HepG2 (cell line): Measurements from ENCODE around the gene MYH7. TPM values are rescaled to one million over a fixed set of nuclear protein-coding genes. Genes with fewer than 3 reads are reported as not detected.
"Not testable (repeated sequence)": the region's sequence is repeated elsewhere in the genome, so short reads cannot be mapped to it uniquely, and the experiment has no call there.

Experiments used
- ATAC-seq: fragments of 200-7000 bp; cut with Tn5 transposase; 3 replicates; pipeline ENCODE4 v1.9.1; 2020; ENCODE audit warnings: mild to moderate bottlenecking, moderate library complexity
- BruUV-seq: library from RNA; stranded (reverse); fragments of 400-500 nt; replicated peaks from 2 replicates; lab custom pipeline; 2021; lab: Mats Ljungman, UMichigan
- CTCF ChIA-PET: fragments of 300-600 bp; formaldehyde crosslinking; extraction: SDS; loops from one replicate; lab custom pipeline; 2021; ENCODE audit warnings: low total read pairs, inconsistent platforms, low intra/inter-chr PET ratio; lab: Yijun Ruan, JAX
- POLR2A ChIA-PET: fragments of 350-600 bp; sonication (Branson Sonifier 250); formaldehyde crosslinking; loops from one replicate; lab custom pipeline; 2020; ENCODE audit warnings: antibody characterized with exemption, inconsistent platforms; lab: Yijun Ruan, JAX
- DNase-seq: peaks from one replicate; pipeline ENCODE4 v3.0.0-alpha.2; 2015; ENCODE audit warnings: low spot score
- FAIRE-seq: peaks from 3 replicates; lab custom pipeline; 2011; peaks lifted over from hg19 to GRCh38; lab: Jason Lieb, UNC
- H2AFZ ChIP-seq: one replicate; pipeline ENCODE4 v1.6.1; 2011; ENCODE audit warnings: low read length, inconsistent platforms
- H3K27ac ChIP-seq: fragments of 300-600 bp; 3 replicates; pipeline ENCODE4 v1.8.0; 2011; ENCODE audit warnings: mixed run types, mild to moderate bottlenecking, mixed read lengths, low read length, inconsistent platforms; ENCODE audit not compliant: insufficient read depth; ENCODE audit errors: extremely low read length
- H3K27me3 ChIP-seq, 2 experiments: fragments of 200-600 bp in 1 of 2; 2 replicates in 1 of 2; 3 replicates in 1 of 2; pipeline versions ENCODE4 v1.6.0 to v1.8.0; 2011; ENCODE audit warnings: low read length in 2 of 2, mild to moderate bottlenecking in 2 of 2, moderate library complexity in 2 of 2, inconsistent platforms in 1 of 2; ENCODE audit not compliant: insufficient read depth in 2 of 2, control insufficient read depth in 1 of 2
- H3K36me3 ChIP-seq, 2 experiments: fragments of 200-600 bp in 1 of 2; replicated peaks in 1 of 2; 2 replicates in 1 of 2; 3 replicates in 1 of 2; pipeline versions ENCODE4 v1.5.1 to v1.8.0; 2011; ENCODE audit warnings: low read length in 2 of 2, inconsistent platforms in 1 of 2; ENCODE audit not compliant: insufficient read depth in 2 of 2, control insufficient read depth in 1 of 2
- H3K4me1 ChIP-seq: 2 replicates; pipeline ENCODE4 v1.5.1; 2012; ENCODE audit warnings: low read length, inconsistent platforms; ENCODE audit not compliant: insufficient read depth
- H3K4me2 ChIP-seq: 2 replicates; pipeline ENCODE4 v1.6.0; 2011; ENCODE audit warnings: low read depth, low read length, inconsistent platforms
- H3K4me3 ChIP-seq, 3 experiments: fragments of 200-600 bp in 1 of 3; sonication (generic), shearing (Covaris generic) in 1 of 3; replicated peaks in 1 of 3; 2 replicates each; pipeline ENCODE4 v1.5.1; 2011 to 2016; ENCODE audit warnings: low read length in 3 of 3, inconsistent platforms in 2 of 3, low read depth in 2 of 3, mild to moderate bottlenecking in 2 of 3, control low read depth in 1 of 3, mixed read lengths in 1 of 3; ENCODE audit not compliant: insufficient read depth in 1 of 3
- H3K79me2 ChIP-seq: one replicate; pipeline ENCODE4 v1.6.1; 2011; ENCODE audit warnings: low read length, inconsistent platforms; ENCODE audit not compliant: insufficient read depth
- H3K9ac ChIP-seq: 2 replicates; pipeline ENCODE4 v1.6.0; 2011; ENCODE audit warnings: mild to moderate bottlenecking, low read depth, low read length, inconsistent platforms; ENCODE audit not compliant: insufficient read depth
- H3K9me3 ChIP-seq: 2 replicates; pipeline ENCODE4 v1.5.1; 2012; ENCODE audit warnings: mild to moderate bottlenecking, low read length
- H4K20me1 ChIP-seq: 2 replicates; pipeline ENCODE4 v1.6.0; 2011; ENCODE audit warnings: inconsistent platforms, mild to moderate bottlenecking, low read length, moderate library complexity; ENCODE audit not compliant: insufficient read depth
- CAMTA2 ChIP-seq: sonication (generic); formaldehyde crosslinking; IDR thresholded peaks from 2 replicates; pipeline ENCODE4 v1.4.0; 2020; ENCODE audit warnings: mild to moderate bottlenecking, missing genetic modification reagents, borderline replicate concordance
- CERS6 ChIP-seq: sonication (generic); formaldehyde crosslinking; IDR thresholded peaks from 2 replicates; pipeline ENCODE4 v1.5.0; 2020; ENCODE audit warnings: missing genetic modification reagents
- CTCF ChIP-seq: sonication (generic); formaldehyde crosslinking; IDR thresholded peaks from 2 replicates; pipeline ENCODE4 v1.5.0; 2020; ENCODE audit warnings: mild to moderate bottlenecking, missing genetic modification reagents, moderate library complexity
- MLXIP ChIP-seq: sonication (generic); formaldehyde crosslinking; IDR thresholded peaks from 2 replicates; pipeline ENCODE4 v1.9.0; 2021; ENCODE audit warnings: missing genetic modification reagents, borderline replicate concordance
- TCF12 ChIP-seq, 2 experiments: fragments of 450-650 bp in 1 of 2; sonication (generic) in 1 of 2; formaldehyde crosslinking in 1 of 2; IDR thresholded peaks; 2 replicates each; pipeline versions ENCODE4 v1.6.1 to v1.8.0; 2017 to 2022; ENCODE audit warnings: antibody characterized with exemption in 1 of 2, mild to moderate bottlenecking in 1 of 2, missing genetic modification reagents in 1 of 2, moderate library complexity in 1 of 2
- TEAD3 ChIP-seq: optimal IDR thresholded peaks from 2 replicates; pipeline ENCODE3; 2016; ENCODE audit warnings: borderline replicate concordance
- ZNF333 ChIP-seq: sonication (generic); formaldehyde crosslinking; IDR thresholded peaks from 2 replicates; pipeline ENCODE4 v1.4.0; 2020; ENCODE audit warnings: mild to moderate bottlenecking, missing genetic modification reagents, borderline replicate concordance
- ZNF574 ChIP-seq: sonication (generic); formaldehyde crosslinking; IDR thresholded peaks from 2 replicates; pipeline ENCODE4 v1.4.0; 2020; ENCODE audit warnings: missing genetic modification reagents
- ZNF776 ChIP-seq: sonication (generic); formaldehyde crosslinking; IDR thresholded peaks from 2 replicates; pipeline ENCODE4 v1.4.0; 2020; ENCODE audit warnings: mild to moderate bottlenecking, missing genetic modification reagents
- ZSCAN5A ChIP-seq: sonication (generic); formaldehyde crosslinking; IDR thresholded peaks from 2 replicates; pipeline ENCODE4 v1.8.0; 2022; ENCODE audit warnings: mild to moderate bottlenecking, missing genetic modification reagents, borderline replicate concordance
- WGBS: methylation state at CpG from one replicate; pipeline ENCODE4 v1.1.6; 2017; ENCODE audit warnings: low lambda C conversion rate; 5-methylcytosine and 5-hydroxymethylcytosine counted together
- in situ Hi-C: cut with HindIII; loops from 2 replicates; pipeline ENCODE4 v1.10.0; 2017; ENCODE audit warnings: low pct_unique_long_range_greater_than_20kb; ENCODE audit not compliant: extremely low pct_ligation_motif_present
- intact Hi-C: fragments of 100-400 bp; cut with micrococcal nuclease; formaldehyde crosslinking; loops from one replicate; pipeline ENCODE4 v1.10.0; 2022; ENCODE audit not compliant: unreplicated experiment
- polyA plus RNA-seq, 8 experiments: library from polyadenylated mRNA; depleted of rRNA in 3 of 8; stranded (reverse) in 7 of 8; unstranded in 1 of 8; fragments of >200 nt; fragmentation: Illumina TruSeq in 4 of 8; extraction: Trizol in 4 of 8; gene quantifications; 2 replicates each; pipeline versions ENCODE4 v1.2.1 to v1.2.3, GENCODE V29; 2011 to 2016; ENCODE audit warnings: low read depth in 4 of 8, missing spikeins in 1 of 8, mixed read lengths in 1 of 8; ENCODE audit not compliant: insufficient read depth in 1 of 8
- total RNA-seq, 5 experiments: library from RNA; depleted of rRNA; stranded (reverse); fragments of >200 nt; fragmentation: Illumina TruSeq; extraction: Trizol; gene quantifications; 2 replicates each; pipeline ENCODE4 v1.2.3, GENCODE V29; 2016; ENCODE audit warnings: low read depth in 1 of 5

The MYH7 gene
- total and polyA plus RNA-seq, 2 of the 13 experiments (the other 11 are each of a cell fraction or from before 2014, with no cell fraction given), result 0.04 TPM; not detected in 1

- 86% methylated on average over 11 of the region's 11 CpGs for whole genome bisulfite sequencing
- peak; percentile 62 for ATAC-seq
- FAIRE-seq; TF ChIP-seq TCF12 (IDR thresholded peaks at IDR 0.05): not testable (repeated sequence)
- TF ChIP-seq ZNF776 (CRISPR knock-in tag) (0 out of 2 replicates have a peak, but pooled peaks have one; percentile 37), ZSCAN5A (CRISPR knock-in tag) (0 out of 2 replicates have a peak, but pooled peaks have one; percentile 17), TCF12 (CRISPR knock-in tag; IDR thresholded peaks at IDR 0.05) (0 out of 2 replicates have a peak, but pooled peaks have one; percentile 56), TEAD3 (peak; percentile 20), ZNF333 (CRISPR knock-in tag) (0 out of 2 replicates have a peak, but pooled peaks have one; percentile 9), CERS6 (CRISPR knock-in tag) (0 out of 2 replicates have a peak, but pooled peaks have one; percentile 82), CTCF (CRISPR knock-in tag) (peak; percentile 37; the same call in 1 of the 2 replicates), MLXIP (0 out of 2 replicates have a peak, but pooled peaks have one; percentile 35), ZNF574 (CRISPR knock-in tag) (0 out of 2 replicates have a peak, but pooled peaks have one; percentile 24), CAMTA2 (CRISPR knock-in tag) (peak; percentile 37; the same call in 1 of the 2 replicates)
Measured at GRCh38 chr14:23456883-23457586, 21.6 kb upstream of the MYH7 start.

More at GRCh38 chr14:23456883-23457586, 21.6 kb upstream of the MYH7 start:
- ChIA-PET CTCF (interaction anchor here (0.7 kb wide), 1 partner anchor 77 kb away, joined by 3 read pairs; no protein-coding TSS in a partner anchor), POLR2A (interaction anchor here (0.8 to 1.7 kb wide), 10 partner anchors 10 to 362 kb away, joined by 3 to 8 read pairs (median 4); partner anchors contain the start of genes ACIN1, C14orf119, MYH7 and NGDN)
- H3K4me3 ChIP-seq, H4K20me1 ChIP-seq, H3K36me3 ChIP-seq, BruUV-seq, H3K27ac ChIP-seq, H3K9ac ChIP-seq, H3K79me2 ChIP-seq, in situ Hi-C loops, H3K27me3 ChIP-seq, H3K9me3 ChIP-seq, H3K4me2 ChIP-seq, DNase-seq, H2AFZ ChIP-seq: not testable (repeated sequence)
- H3K4me1 ChIP-seq, result peaks cover 32% of the 10 kb centered on the region
- intact Hi-C loops, result loop anchor here (1.0 to 5.0 kb wide), 3 partner anchors 12 to 192 kb away; partner anchors contain the start of gene NGDN
